ENCODE results near the gene NAB2.

DNA sequence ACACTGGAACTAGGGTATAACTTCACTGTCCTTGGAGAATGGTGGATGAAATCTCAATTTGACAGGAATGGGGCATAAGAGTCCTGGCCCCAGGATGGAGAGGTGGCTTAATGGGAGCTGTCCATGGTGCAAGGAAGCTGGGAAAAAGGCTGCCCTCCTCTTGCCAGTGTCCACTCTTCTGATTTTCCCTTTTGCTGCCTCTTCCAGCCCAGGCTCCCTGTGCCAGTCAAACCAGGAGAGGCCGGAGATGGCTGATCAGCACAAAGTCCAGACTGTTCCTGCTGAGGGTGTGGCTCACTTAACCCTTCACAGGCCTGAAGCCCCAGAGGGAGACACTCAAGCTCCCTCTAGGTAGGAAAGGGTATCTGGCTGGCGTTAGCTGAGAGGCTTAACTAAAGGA is 39.0 kb upstream of the NAB2 start, which contains the start of gene MYO1A:
- TF ChIP-seq EZH2phosphoT487 (IDR thresholded peaks at IDR 0.05; ENCODE audit: insufficient read depth, low read depth) (no peak), EZH2 (IDR thresholded peaks at IDR 0.05; ENCODE audit: insufficient read depth, poor library complexity, severe bottlenecking) (no peak)

All from GM23248 (cell line).